ENCODE measurements around the gene ZG16B.

DNA sequence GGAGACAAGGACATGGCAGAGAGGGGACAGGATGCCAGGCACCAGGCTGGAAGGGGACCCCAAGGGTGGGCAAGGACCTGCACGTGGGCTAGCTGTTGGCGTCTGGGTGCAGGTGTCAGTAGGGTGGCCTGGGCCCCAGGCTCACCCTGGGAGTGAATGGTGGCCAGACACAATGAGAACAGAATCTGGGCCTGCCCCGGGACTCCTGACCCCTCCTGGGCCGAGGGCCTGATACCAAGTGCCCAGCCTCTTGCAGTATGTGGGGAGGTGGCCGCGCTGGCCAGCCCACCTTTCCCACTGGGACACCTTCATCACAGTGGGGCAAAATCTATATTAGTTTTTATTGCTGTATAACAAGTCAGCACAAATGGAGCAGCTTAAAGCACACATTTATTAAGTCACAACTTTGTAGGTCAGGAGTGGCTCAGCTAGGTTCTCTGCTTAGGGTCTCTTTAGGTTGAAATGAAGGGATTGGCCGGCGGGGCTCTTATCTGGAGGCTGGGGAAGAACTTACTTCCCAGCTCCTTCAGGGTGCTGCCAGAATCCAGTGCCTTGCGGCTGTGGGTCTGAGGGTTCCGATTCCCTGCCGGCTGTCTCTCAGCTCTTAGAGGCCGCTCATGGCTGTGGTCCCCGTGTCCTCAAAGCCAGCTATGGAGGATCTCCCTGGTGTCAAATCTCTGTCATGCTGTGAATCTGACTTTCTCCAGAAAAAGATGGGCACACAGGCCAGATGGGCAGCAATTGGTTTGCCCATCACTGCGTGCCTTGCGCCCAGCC, 46.3 kb upstream of the ZG16B start:
- no peak for TF ChIP-seq POLR2AphosphoS5 (IDR thresholded peaks at IDR 0.05)
- TF ChIP-seq, protein P1, sequence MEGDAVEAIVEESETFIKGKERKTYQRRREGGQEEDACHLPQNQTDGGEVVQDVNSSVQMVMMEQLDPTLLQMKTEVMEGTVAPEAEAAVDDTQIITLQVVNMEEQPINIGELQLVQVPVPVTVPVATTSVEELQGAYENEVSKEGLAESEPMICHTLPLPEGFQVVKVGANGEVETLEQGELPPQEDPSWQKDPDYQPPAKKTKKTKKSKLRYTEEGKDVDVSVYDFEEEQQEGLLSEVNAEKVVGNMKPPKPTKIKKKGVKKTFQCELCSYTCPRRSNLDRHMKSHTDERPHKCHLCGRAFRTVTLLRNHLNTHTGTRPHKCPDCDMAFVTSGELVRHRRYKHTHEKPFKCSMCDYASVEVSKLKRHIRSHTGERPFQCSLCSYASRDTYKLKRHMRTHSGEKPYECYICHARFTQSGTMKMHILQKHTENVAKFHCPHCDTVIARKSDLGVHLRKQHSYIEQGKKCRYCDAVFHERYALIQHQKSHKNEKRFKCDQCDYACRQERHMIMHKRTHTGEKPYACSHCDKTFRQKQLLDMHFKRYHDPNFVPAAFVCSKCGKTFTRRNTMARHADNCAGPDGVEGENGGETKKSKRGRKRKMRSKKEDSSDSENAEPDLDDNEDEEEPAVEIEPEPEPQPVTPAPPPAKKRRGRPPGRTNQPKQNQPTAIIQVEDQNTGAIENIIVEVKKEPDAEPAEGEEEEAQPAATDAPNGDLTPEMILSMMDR (IDR thresholded peaks at IDR 0.05 in 8 of 11, conservative IDR thresholded peaks at IDR 0.05 in 3 of 11), result no peak
- TF ChIP-seq POLR2A (IDR thresholded peaks at IDR 0.05), result no peak

All from spleen (tissue), 7 donors.